Stomach (tissue), 4 donors: Measurements from ENCODE around the gene CNTNAP4.

Source experiments
- EP300 ChIP-seq: sonication (generic); formaldehyde crosslinking; IDR thresholded peaks from one replicate; pipeline ENCODE4 v1.6.1; 2017; ENCODE audit warnings: antibody characterized with exemption
- POLR2A ChIP-seq, 4 donors: fragments of 450-650 bp; IDR thresholded peaks; one replicate each; pipeline ENCODE4 v1.6.1; 2016; ENCODE audit warnings: antibody characterized with exemption in 4 of 4, control low read depth in 2 of 4, mild to moderate bottlenecking in 1 of 4, moderate library complexity in 1 of 4
- POLR2AphosphoS5 ChIP-seq, 3 donors: sonication (generic); formaldehyde crosslinking; IDR thresholded peaks; one replicate each; pipeline ENCODE4 v1.6.1; 2016; ENCODE audit warnings: antibody characterized with exemption in 3 of 3
- TF ChIP-seq, protein P1 (sequence below), 7 experiments: fragments of 450-650 bp in 4 of 7; fragments of 200-600 bp in 3 of 7; sonication (generic) in 3 of 7; IDR thresholded peaks; one replicate each; pipeline ENCODE4 v1.5.1; 2016 to 2019; ENCODE audit warnings: antibody characterized with exemption in 7 of 7, control low read depth in 2 of 7, mild to moderate bottlenecking in 1 of 7

GRCh38 chr16:76345163-76345661 is 68.0 kb downstream of the CNTNAP4 start:
- TF ChIP-seq, protein P1, sequence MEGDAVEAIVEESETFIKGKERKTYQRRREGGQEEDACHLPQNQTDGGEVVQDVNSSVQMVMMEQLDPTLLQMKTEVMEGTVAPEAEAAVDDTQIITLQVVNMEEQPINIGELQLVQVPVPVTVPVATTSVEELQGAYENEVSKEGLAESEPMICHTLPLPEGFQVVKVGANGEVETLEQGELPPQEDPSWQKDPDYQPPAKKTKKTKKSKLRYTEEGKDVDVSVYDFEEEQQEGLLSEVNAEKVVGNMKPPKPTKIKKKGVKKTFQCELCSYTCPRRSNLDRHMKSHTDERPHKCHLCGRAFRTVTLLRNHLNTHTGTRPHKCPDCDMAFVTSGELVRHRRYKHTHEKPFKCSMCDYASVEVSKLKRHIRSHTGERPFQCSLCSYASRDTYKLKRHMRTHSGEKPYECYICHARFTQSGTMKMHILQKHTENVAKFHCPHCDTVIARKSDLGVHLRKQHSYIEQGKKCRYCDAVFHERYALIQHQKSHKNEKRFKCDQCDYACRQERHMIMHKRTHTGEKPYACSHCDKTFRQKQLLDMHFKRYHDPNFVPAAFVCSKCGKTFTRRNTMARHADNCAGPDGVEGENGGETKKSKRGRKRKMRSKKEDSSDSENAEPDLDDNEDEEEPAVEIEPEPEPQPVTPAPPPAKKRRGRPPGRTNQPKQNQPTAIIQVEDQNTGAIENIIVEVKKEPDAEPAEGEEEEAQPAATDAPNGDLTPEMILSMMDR (IDR thresholded peaks at IDR 0.05) = no peak
- TF ChIP-seq POLR2A (IDR thresholded peaks at IDR 0.05) (no peak), POLR2AphosphoS5 (IDR thresholded peaks at IDR 0.05) (no peak), EP300 (no peak)
